Caco-2 (cell line): Measurements from ENCODE around the gene F12. TPM values are rescaled to one million over a fixed set of nuclear protein-coding genes. Genes with fewer than 3 reads are reported as not detected.

Experiments used
- BruUV-seq: library from RNA; stranded (reverse); fragments of 400-500 nt; replicated peaks from 2 replicates; lab custom pipeline; 2021; lab: Mats Ljungman, UMichigan
- CTCF ChIA-PET: fragments of 300-600 bp; sonication (Branson Sonifier 250); formaldehyde crosslinking; loops from one replicate; lab custom pipeline; 2022; ENCODE audit warnings: antibody characterized with exemption; lab: Charles Lee
- POLR2A ChIA-PET: fragments of 300-600 bp; sonication (Branson Sonifier 250); formaldehyde crosslinking; loops from one replicate; lab custom pipeline; 2022; ENCODE audit warnings: antibody characterized with exemption; lab: Charles Lee
- DNase-seq, 2 experiments: peaks; one replicate each; pipeline versions ENCODE4 v3.0.0 to v3.0.0-alpha.2; 2020 to 2022
- H3K27me3 ChIP-seq: replicated peaks from 2 replicates; pipeline ENCODE4 v1.6.0; 2011; ENCODE audit warnings: low read length; ENCODE audit not compliant: control insufficient read depth, insufficient read depth
- H3K36me3 ChIP-seq: 2 replicates; pipeline ENCODE4 v1.5.1; 2011; ENCODE audit warnings: low read length; ENCODE audit not compliant: control insufficient read depth, insufficient read depth
- H3K4me1 ChIP-seq: fragments of 250-450 bp; sonication (Bioruptor Pico); 2 replicates; pipeline ENCODE4 v1.5.1; 2020; ENCODE audit warnings: mild to moderate bottlenecking
- H3K4me3 ChIP-seq: 2 replicates; pipeline ENCODE4 v1.5.1; 2011; ENCODE audit warnings: low read depth, mild to moderate bottlenecking, control low read depth, low read length
- H3K9me3 ChIP-seq: fragments of 250-450 bp; sonication (Bioruptor Pico); 2 replicates; pipeline ENCODE4 v1.5.1; 2020; ENCODE audit warnings: mild to moderate bottlenecking, moderate library complexity
- H3K27ac Mint-ChIP-seq: one replicate; pipeline ENCODE4 v1.8.0; 2022; ENCODE audit warnings: mixed read lengths; ENCODE audit not compliant: unreplicated experiment
- H3K27me3 Mint-ChIP-seq: one replicate; pipeline ENCODE4 v1.8.0; 2022; ENCODE audit warnings: mixed read lengths; ENCODE audit not compliant: insufficient read depth, unreplicated experiment
- H3K36me3 Mint-ChIP-seq: one replicate; pipeline ENCODE4 v1.8.0; 2022; ENCODE audit warnings: mild to moderate bottlenecking, mixed read lengths; ENCODE audit not compliant: insufficient read depth, unreplicated experiment
- H3K4me1 Mint-ChIP-seq: one replicate; pipeline ENCODE4 v1.8.0; 2022; ENCODE audit warnings: low read depth, mixed read lengths; ENCODE audit not compliant: unreplicated experiment
- H3K4me3 Mint-ChIP-seq: one replicate; pipeline ENCODE4 v1.8.0; 2022; ENCODE audit warnings: mild to moderate bottlenecking, moderate library complexity, mixed read lengths; ENCODE audit not compliant: unreplicated experiment
- H3K9me3 Mint-ChIP-seq: one replicate; pipeline ENCODE4 v1.8.0; 2022; ENCODE audit warnings: mixed read lengths; ENCODE audit not compliant: unreplicated experiment
- intact Hi-C: fragments of 100-400 bp; cut with micrococcal nuclease; formaldehyde crosslinking; loops from one replicate; pipeline ENCODE4 v1.10.0; 2022; ENCODE audit not compliant: unreplicated experiment
- total RNA-seq: library from RNA; stranded (reverse); gene quantifications from 2 replicates; pipeline ENCODE4 v1.2.3, GENCODE V29; 2022
- TF ChIP-seq, protein P1 (sequence below), 2 experiments: fragments of 200-600 bp in 1 of 2; IDR thresholded peaks; 1 replicate in 1 of 2; 2 replicates in 1 of 2; pipeline versions ENCODE4 v1.5.1 to v1.8.0; 2011 to 2022; ENCODE audit warnings: antibody characterized with exemption in 1 of 2, control low read depth in 1 of 2, inconsistent platforms in 1 of 2, low read depth in 1 of 2, low read length in 1 of 2, mild to moderate bottlenecking in 1 of 2, moderate library complexity in 1 of 2; ENCODE audit not compliant: insufficient read depth in 1 of 2, severe bottlenecking in 1 of 2, unreplicated experiment in 1 of 2

F12 gene
- total RNA-seq, 1 experiment from 2014 or later = 13.3 TPM

DNA sequence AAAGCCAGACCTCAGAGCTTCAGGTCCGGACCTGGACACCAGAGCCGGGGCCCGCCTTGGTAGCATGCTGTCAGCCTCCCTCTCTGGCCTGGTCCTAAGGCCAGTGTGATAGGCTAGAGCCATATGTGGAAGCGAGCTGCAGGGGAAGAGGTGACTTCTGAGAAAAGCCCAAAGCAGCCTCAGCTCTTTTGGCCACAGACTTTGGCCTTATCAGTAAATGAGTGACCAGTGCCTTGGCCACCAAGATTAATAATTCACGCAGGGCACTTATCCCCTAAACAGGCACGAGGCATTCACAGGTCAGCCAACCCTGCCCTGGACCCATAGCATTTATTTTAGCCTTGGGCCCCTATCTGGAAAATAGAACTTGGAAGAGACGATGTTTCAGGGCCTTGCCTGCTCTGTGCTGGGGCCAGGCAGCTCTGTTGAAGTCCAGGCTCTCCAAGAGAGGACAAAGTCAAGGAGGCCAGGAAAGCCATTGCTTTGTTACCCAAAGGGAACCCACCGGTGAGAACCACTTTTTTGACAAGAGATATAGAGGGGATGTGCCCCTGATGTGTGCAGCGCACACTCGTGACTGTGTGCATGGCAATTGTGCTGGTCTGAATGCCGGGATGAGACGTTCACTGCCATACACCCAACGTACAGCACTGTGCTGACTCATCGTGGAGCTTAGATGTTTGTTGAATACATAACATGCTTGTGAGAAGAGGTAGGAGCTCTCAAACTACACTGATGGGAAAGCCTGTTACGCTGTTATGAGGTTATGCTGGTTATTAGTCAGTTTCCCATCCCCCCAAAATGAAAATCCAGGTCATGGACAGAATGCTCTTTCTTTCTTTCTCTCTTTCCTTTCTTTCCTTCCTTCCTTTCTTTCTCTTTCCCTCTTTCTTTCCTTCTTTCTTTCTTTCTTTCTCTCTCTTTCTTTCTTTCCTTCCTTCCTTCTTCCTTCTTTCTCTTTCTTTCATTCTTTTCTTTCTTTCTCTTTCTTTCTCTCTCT, 30.2 kb downstream of the F12 start:
- no peaks in the 10 kb centered on the region for H3K27me3 Mint-ChIP-seq
- H3K4me1 Mint-ChIP-seq = peaks cover 30% of the 10 kb centered on the region
- DNase-seq = peak; percentile 74 to 89
- peak overlapping the region; percentile 34 for H3K4me3 Mint-ChIP-seq
- Histone ChIP-seq H3K27me3 (no peaks in the 10 kb centered on the region), H3K36me3 (no peaks in the 10 kb centered on the region), H3K9me3 (no peaks in the 10 kb centered on the region), H3K4me3 (peak overlapping the region; percentile 10; the same call in 1 of the 2 replicates), H3K4me1 (peaks cover 30% of the 10 kb centered on the region)
- ChIA-PET CTCF (interaction anchor here (0.6 to 3.1 kb wide), 17 partner anchors 9 to 293 kb away, joined by 3 to 57 read pairs (median 8); partner anchors contain the start of genes GRK6, LMAN2 and PRR7), POLR2A (interaction anchor here (0.5 to 2.1 kb wide), 11 partner anchors 9 to 293 kb away, joined by 3 to 23 read pairs (median 4); partner anchors contain the start of genes FGFR4, GRK6, LMAN2 and PDLIM7)
- intact Hi-C loops = loop anchor here (1.0 kb wide), 2 partner anchors 9 to 11 kb away; no protein-coding TSS in a partner anchor
- H3K36me3 Mint-ChIP-seq = no peaks in the 10 kb centered on the region
- TF ChIP-seq, protein P1, sequence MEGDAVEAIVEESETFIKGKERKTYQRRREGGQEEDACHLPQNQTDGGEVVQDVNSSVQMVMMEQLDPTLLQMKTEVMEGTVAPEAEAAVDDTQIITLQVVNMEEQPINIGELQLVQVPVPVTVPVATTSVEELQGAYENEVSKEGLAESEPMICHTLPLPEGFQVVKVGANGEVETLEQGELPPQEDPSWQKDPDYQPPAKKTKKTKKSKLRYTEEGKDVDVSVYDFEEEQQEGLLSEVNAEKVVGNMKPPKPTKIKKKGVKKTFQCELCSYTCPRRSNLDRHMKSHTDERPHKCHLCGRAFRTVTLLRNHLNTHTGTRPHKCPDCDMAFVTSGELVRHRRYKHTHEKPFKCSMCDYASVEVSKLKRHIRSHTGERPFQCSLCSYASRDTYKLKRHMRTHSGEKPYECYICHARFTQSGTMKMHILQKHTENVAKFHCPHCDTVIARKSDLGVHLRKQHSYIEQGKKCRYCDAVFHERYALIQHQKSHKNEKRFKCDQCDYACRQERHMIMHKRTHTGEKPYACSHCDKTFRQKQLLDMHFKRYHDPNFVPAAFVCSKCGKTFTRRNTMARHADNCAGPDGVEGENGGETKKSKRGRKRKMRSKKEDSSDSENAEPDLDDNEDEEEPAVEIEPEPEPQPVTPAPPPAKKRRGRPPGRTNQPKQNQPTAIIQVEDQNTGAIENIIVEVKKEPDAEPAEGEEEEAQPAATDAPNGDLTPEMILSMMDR (IDR thresholded peaks at IDR 0.05; ENCODE audit: insufficient read depth in 1 of 2, low read depth in 1 of 2, low read length in 1 of 2, severe bottlenecking in 1 of 2, unreplicated experiment in 1 of 2) = no peak
- H3K9me3 Mint-ChIP-seq = no peaks in the 10 kb centered on the region
- H3K27ac Mint-ChIP-seq = peak overlapping the region; percentile 94
- TSS peak; percentile 97 for BruUV-seq

DNA sequence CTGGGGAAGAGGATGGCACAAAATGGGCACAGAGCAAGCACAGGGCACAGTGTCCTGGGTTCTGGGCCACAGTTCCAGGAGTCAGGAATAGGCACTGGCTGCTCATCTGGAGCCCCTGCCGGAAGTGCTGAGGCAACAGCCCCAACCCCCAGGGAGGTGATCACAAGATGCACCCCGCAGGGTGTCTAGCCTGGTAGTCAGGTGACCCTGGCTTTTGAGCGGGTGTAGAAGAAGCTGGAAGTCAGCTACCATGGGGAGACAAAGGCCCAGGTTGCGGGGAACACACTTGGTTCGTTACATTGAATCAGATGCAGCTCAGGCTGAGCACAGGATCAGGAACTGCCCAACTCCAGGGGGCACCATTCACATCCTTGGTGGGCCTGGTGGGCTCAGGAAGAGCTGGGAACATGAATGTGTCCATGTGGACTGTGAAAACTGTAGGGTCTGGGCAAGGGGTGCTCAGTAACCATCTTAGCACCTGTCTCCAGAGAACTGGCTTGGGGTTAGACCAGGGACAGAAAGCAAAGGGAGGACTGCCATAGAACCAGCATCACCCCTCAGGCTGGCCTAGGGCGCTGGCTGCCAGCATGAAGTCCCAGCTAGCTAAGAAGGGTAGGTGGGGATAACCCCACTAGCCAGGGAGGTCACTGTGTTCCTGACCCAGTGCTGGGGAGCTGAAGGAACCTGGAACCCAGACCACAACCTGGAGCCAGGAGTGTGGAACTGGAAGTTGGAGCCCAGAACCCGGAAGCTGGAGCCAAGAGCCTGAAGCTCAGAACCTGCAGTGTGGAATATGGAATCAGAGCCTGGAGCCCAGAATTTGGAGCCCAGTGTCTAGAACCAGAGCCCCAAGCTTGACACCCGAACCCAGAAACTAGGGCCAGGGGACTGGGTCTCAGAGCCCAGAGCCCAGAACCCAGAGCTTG, 31.2 kb downstream of the F12 start:
- Mint-ChIP-seq H3K36me3 (peaks cover 5% of the 10 kb centered on the region), H3K27ac (peak overlapping the region; percentile 94), H3K9me3 (no peaks in the 10 kb centered on the region), H3K4me1 (peaks cover 30% of the 10 kb centered on the region), H3K4me3 (no peak overlapping the region), H3K27me3 (no peaks in the 10 kb centered on the region)
- intact Hi-C loops = no loop called here
- POLR2A ChIA-PET = interaction anchor here (0.9 to 2.1 kb wide), 8 partner anchors 8 to 119 kb away, joined by 3 to 23 read pairs (median 8); partner anchors contain the start of genes GRK6, LMAN2 and PDLIM7
- TF ChIP-seq, protein P1 (IDR thresholded peaks at IDR 0.05; ENCODE audit: insufficient read depth in 1 of 2, low read depth in 1 of 2, low read length in 1 of 2, severe bottlenecking in 1 of 2, unreplicated experiment in 1 of 2) = no peak
- Histone ChIP-seq H3K9me3 (no peaks in the 10 kb centered on the region), H3K36me3 (no peaks in the 10 kb centered on the region), H3K27me3 (no peaks in the 10 kb centered on the region), H3K4me3 (no peak overlapping the region), H3K4me1 (peaks cover 33% of the 10 kb centered on the region)
- CTCF ChIA-PET = interaction anchor here (0.6 to 3.1 kb wide), 14 partner anchors 7 to 91 kb away, joined by 3 to 57 read pairs (median 10); partner anchors contain the start of genes GRK6, LMAN2 and PRR7
- BruUV-seq = TSS peak; percentile 90
- DNase-seq = no peak
